H9 (cell line): ENCODE measurements around the gene POLR2M. TPM values are rescaled to one million over a fixed set of nuclear protein-coding genes. Genes with fewer than 3 reads are reported as not detected.

Source experiments
- DNase-seq: peaks from one replicate; pipeline ENCODE4 v3.0.0-alpha.2; 2017
- H2AFZ ChIP-seq: one replicate; pipeline ENCODE4 v1.6.1; 2013; ENCODE audit warnings: mild to moderate bottlenecking, low read length, control low read depth, moderate library complexity
- H2AK5ac ChIP-seq: 2 replicates; pipeline ENCODE4 v1.6.1; 2013; ENCODE audit warnings: low read length, control low read depth, mixed read lengths; ENCODE audit not compliant: insufficient read length
- H2BK120ac ChIP-seq: one replicate; pipeline ENCODE4 v1.6.1; 2013; ENCODE audit warnings: low read depth, mild to moderate bottlenecking, low read length, control low read depth, inconsistent platforms; ENCODE audit not compliant: poor library complexity, severe bottlenecking
- H2BK12ac ChIP-seq: 2 replicates; pipeline ENCODE4 v1.6.1; 2013; ENCODE audit warnings: low read length, control low read depth, mixed read lengths, low read depth; ENCODE audit not compliant: insufficient read length
- H2BK15ac ChIP-seq: 2 replicates; pipeline ENCODE4 v1.6.1; 2013; ENCODE audit warnings: low read depth, low read length, control low read depth
- H2BK20ac ChIP-seq: one replicate; pipeline ENCODE4 v1.6.1; 2013; ENCODE audit warnings: low read depth, mild to moderate bottlenecking, low read length, control low read depth, inconsistent platforms; ENCODE audit not compliant: poor library complexity, severe bottlenecking
- H2BK5ac ChIP-seq: 2 replicates; pipeline ENCODE4 v1.6.1; 2013; ENCODE audit warnings: low read length, control low read depth, mixed read lengths; ENCODE audit not compliant: insufficient read length
- H3K14ac ChIP-seq: 2 replicates; pipeline ENCODE4 v1.6.1; 2013; ENCODE audit warnings: low read length, control low read depth; ENCODE audit not compliant: insufficient read depth
- H3K18ac ChIP-seq: 2 replicates; pipeline ENCODE4 v1.6.1; 2013; ENCODE audit warnings: low read depth, mild to moderate bottlenecking, mixed read lengths, low read length, control low read depth; ENCODE audit not compliant: insufficient read length
- H3K23ac ChIP-seq: 2 replicates; pipeline ENCODE4 v1.6.1; 2013; ENCODE audit warnings: low read length, control low read depth, mixed read lengths, low read depth; ENCODE audit not compliant: insufficient read length
- H3K23me2 ChIP-seq: 2 replicates; pipeline ENCODE4 v1.6.1; 2013; ENCODE audit warnings: low read depth, mild to moderate bottlenecking, mixed read lengths, low read length, control low read depth; ENCODE audit not compliant: insufficient read length, poor library complexity, severe bottlenecking
- H3K27ac ChIP-seq: 2 replicates; pipeline ENCODE4 v1.5.1; 2013; ENCODE audit warnings: low read length, control low read depth, mixed read lengths, low read depth; ENCODE audit not compliant: insufficient read length
- H3K27me3 ChIP-seq: 2 replicates; pipeline ENCODE4 v1.6.1; 2013; ENCODE audit warnings: low read length, control low read depth, inconsistent platforms; ENCODE audit not compliant: insufficient read depth
- H3K4ac ChIP-seq: 2 replicates; pipeline ENCODE4 v1.6.1; 2013; ENCODE audit warnings: low read depth, mild to moderate bottlenecking, control low read depth, inconsistent platforms, low read length, moderate library complexity
- H3K4me1 ChIP-seq: 2 replicates; pipeline ENCODE4 v1.6.1; 2013; ENCODE audit warnings: low read length, control low read depth, inconsistent platforms; ENCODE audit not compliant: insufficient read depth
- H3K4me2 ChIP-seq: 2 replicates; pipeline ENCODE4 v1.6.1; 2013; ENCODE audit warnings: low read length, control low read depth, mixed read lengths; ENCODE audit not compliant: insufficient read length, insufficient read depth
- H3K56ac ChIP-seq: 2 replicates; pipeline ENCODE4 v1.6.1; 2013; ENCODE audit warnings: low read depth, mild to moderate bottlenecking, mixed read lengths, low read length, control low read depth; ENCODE audit not compliant: insufficient read length
- H3K79me1 ChIP-seq: 2 replicates; pipeline ENCODE4 v1.6.1; 2013; ENCODE audit warnings: low read depth, mild to moderate bottlenecking, moderate library complexity, low read length, control low read depth, inconsistent platforms; ENCODE audit not compliant: insufficient read depth, poor library complexity, severe bottlenecking
- H3K79me2 ChIP-seq: 2 replicates; pipeline ENCODE4 v1.6.1; 2013; ENCODE audit warnings: low read length, control low read depth, inconsistent platforms; ENCODE audit not compliant: insufficient read depth
- H3K9ac ChIP-seq: 2 replicates; pipeline ENCODE4 v1.6.1; 2013; ENCODE audit warnings: low read length, control low read depth, mixed read lengths; ENCODE audit not compliant: insufficient read length; ENCODE audit errors: extremely low read depth
- H3K9me3 ChIP-seq: one replicate; pipeline ENCODE4 v1.6.1; 2013; ENCODE audit warnings: low read depth, low read length, inconsistent platforms; ENCODE audit not compliant: control insufficient read depth
- H3T11ph ChIP-seq: one replicate; pipeline ENCODE4 v1.6.1; 2013; ENCODE audit warnings: mild to moderate bottlenecking, low read length, control low read depth, inconsistent platforms
- H4K20me1 ChIP-seq: one replicate; pipeline ENCODE4 v1.6.1; 2013; ENCODE audit not compliant: control insufficient read depth, insufficient read length, insufficient read depth
- H4K5ac ChIP-seq: 2 replicates; pipeline ENCODE4 v1.6.1; 2013; ENCODE audit warnings: low read depth, mild to moderate bottlenecking, mixed read lengths, low read length, control low read depth; ENCODE audit not compliant: insufficient read length
- H4K8ac ChIP-seq: replicated peaks from 2 replicates; pipeline ENCODE4 v1.6.1; 2013; ENCODE audit warnings: low read length, control low read depth, mixed read lengths, low read depth; ENCODE audit not compliant: insufficient read length
- H4K91ac ChIP-seq: 2 replicates; pipeline ENCODE4 v1.6.1; 2013; ENCODE audit warnings: low read depth, mild to moderate bottlenecking, moderate library complexity, mixed read lengths, low read length, control low read depth; ENCODE audit not compliant: insufficient read length
- H3K27ac Mint-ChIP-seq, 3 experiments: 2 replicates in 2 of 3; 3 replicates in 1 of 3; pipeline ENCODE4 v1.8.0; 2020 to 2021; ENCODE audit warnings: mixed read lengths in 3 of 3, mild to moderate bottlenecking in 1 of 3, moderate library complexity in 1 of 3
- H3K27me3 Mint-ChIP-seq: 2 replicates; pipeline ENCODE4 v1.8.0; 2021; ENCODE audit warnings: low read depth, mild to moderate bottlenecking, moderate library complexity, mixed read lengths
- H3K36me3 Mint-ChIP-seq, 3 experiments: 2 replicates in 2 of 3; 3 replicates in 1 of 3; pipeline ENCODE4 v1.8.0; 2020 to 2021; ENCODE audit warnings: low read depth in 3 of 3, mixed read lengths in 3 of 3; ENCODE audit not compliant: insufficient read depth in 1 of 3
- H3K4me1 Mint-ChIP-seq, 2 experiments: 2 replicates each; pipeline ENCODE4 v1.8.0; 2020; ENCODE audit warnings: mixed read lengths in 2 of 2
- H3K4me3 Mint-ChIP-seq, 2 experiments: 2 replicates in 1 of 2; 3 replicates in 1 of 2; pipeline ENCODE4 v1.8.0; 2020 to 2021; ENCODE audit warnings: mild to moderate bottlenecking in 2 of 2, mixed read lengths in 2 of 2, moderate library complexity in 1 of 2
- H3K9me3 Mint-ChIP-seq, 2 experiments: 2 replicates in 1 of 2; 3 replicates in 1 of 2; pipeline ENCODE4 v1.8.0; 2020; ENCODE audit warnings: mild to moderate bottlenecking in 2 of 2, mixed read lengths in 2 of 2, moderate library complexity in 1 of 2
- CTCF ChIP-seq: fragments of 200-600 bp; sonication (generic); conservative IDR thresholded peaks from 3 replicates; pipeline ENCODE4 v1.8.0; 2021; ENCODE audit warnings: antibody characterized with exemption, mild to moderate bottlenecking
- WGBS: extraction: QIAGEN DNeasy Blood & Tissue Kit; methylation state at CpG from one replicate; pipeline ENCODE4 v1.1.7; 2013; ENCODE audit warnings: missing lambda C conversion rate, low lambda C conversion rate, mixed read lengths; ENCODE audit not compliant: insufficient read length; ENCODE audit errors: extremely low coverage; 5-methylcytosine and 5-hydroxymethylcytosine counted together
- total RNA-seq: library from RNA; stranded (reverse); gene quantifications from 2 replicates; pipeline ENCODE4 v1.2.1, GENCODE V29; 2021

The POLR2M gene
- total RNA-seq, 1 experiment from 2014 or later, result 67.3 TPM

DNA sequence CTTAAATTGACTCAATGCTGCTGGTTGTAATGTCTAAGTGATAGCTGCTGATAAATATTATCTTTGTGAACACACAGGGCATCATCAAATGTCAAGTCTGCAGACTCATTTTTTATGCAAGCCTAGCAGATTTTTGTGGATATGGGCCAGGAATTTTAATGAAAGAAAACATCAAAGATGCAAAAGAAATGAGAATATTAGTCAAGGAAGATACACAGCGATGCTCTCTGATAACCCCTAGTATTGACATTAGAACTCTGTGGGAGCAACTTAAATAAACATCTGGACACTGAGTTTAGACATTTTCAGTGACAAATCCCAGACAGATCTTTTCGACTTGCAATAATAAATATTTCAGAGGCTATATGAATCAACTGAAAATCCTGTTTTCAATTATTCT is 28.3 kb downstream of the POLR2M start:
- Histone ChIP-seq H3K79me2 (no peaks in the 10 kb centered on the region), H2AK5ac (no peak overlapping the region), H2BK5ac (no peak overlapping the region), H4K91ac (no peak overlapping the region), H3K18ac (no peak overlapping the region), H3K27me3 (no peaks in the 10 kb centered on the region), H3K79me1 (no peaks in the 10 kb centered on the region), H2BK15ac (no peak overlapping the region), H2AFZ (no peak overlapping the region), H4K8ac (no peak overlapping the region), H2BK20ac (no peak overlapping the region), H2BK120ac (no peak overlapping the region), H3K4ac (no peak overlapping the region), H3K27ac (no peak overlapping the region), H3K9me3 (no peaks in the 10 kb centered on the region), H3K4me2 (no peak overlapping the region), H3T11ph (no peak overlapping the region), H3K9ac (no peak overlapping the region), H3K56ac (no peak overlapping the region), H3K23ac (no peak overlapping the region), H3K4me1 (no peaks in the 10 kb centered on the region), H2BK12ac (no peak overlapping the region), H3K14ac (no peak overlapping the region), H4K20me1 (no peaks in the 10 kb centered on the region), H3K23me2 (no peaks in the 10 kb centered on the region), H4K5ac (no peak overlapping the region)
- DNase-seq, result no peak
- no CpG with 5 or more reads among the region's 2 CpGs for WGBS
- TF ChIP-seq CTCF, result no peak
- Mint-ChIP-seq H3K9me3 (peaks cover 0 to 2% of the 10 kb centered on the region in 2 experiments; a peak in 1 of 5 replicates), H3K27ac (no peak overlapping the region), H3K4me3 (no peak overlapping the region), H3K27me3 (0 out of 2 replicates have a peak, but pooled peaks cover 2% of the 10 kb centered on the region), H3K4me1 (peaks cover 8 to 13% of the 10 kb centered on the region in 2 experiments; a peak in 3 of 4 replicates), H3K36me3 (no peaks in the 10 kb centered on the region; a peak in 1 of 7 replicates)
